Activated CD8-positive, alpha-beta T cell treated with anti-CD3 and anti-CD28 coated beads for 36 hours (primary cell): ENCODE measurements around the gene PRAC2. TPM values are rescaled to one million over a fixed set of nuclear protein-coding genes. Genes with fewer than 3 reads are reported as not detected.

ENCODE experiments used
- ATAC-seq: fragments of 200-7000 bp; cut with Tn5 transposase; one replicate; pipeline ENCODE4 v1.10.0; 2021; ENCODE audit warnings: mild to moderate bottlenecking, moderate library complexity
- CTCF ChIA-PET: fragments of 350-600 bp; sonication (Branson Sonifier 250); formaldehyde crosslinking; loops from one replicate; lab custom pipeline; 2021; ENCODE audit warnings: antibody characterized with exemption; lab: Charles Lee
- POLR2A ChIA-PET: fragments of 350-600 bp; sonication (Branson Sonifier 250); formaldehyde crosslinking; loops from one replicate; lab custom pipeline; 2021; ENCODE audit warnings: antibody characterized with exemption; lab: Charles Lee
- DNase-seq: peaks from one replicate; pipeline ENCODE4 v3.0.0-alpha.2; 2020
- H3K27ac Mint-ChIP-seq: one replicate; pipeline ENCODE4 v1.8.0; 2021; ENCODE audit warnings: mild to moderate bottlenecking, mixed read lengths
- H3K27me3 Mint-ChIP-seq: one replicate; pipeline ENCODE4 v1.8.0; 2021; ENCODE audit warnings: mixed read lengths
- H3K36me3 Mint-ChIP-seq: one replicate; pipeline ENCODE4 v1.8.0; 2021; ENCODE audit warnings: low read depth, mixed read lengths
- H3K4me1 Mint-ChIP-seq: one replicate; pipeline ENCODE4 v1.8.0; 2021; ENCODE audit warnings: low read depth, mixed read lengths
- H3K4me3 Mint-ChIP-seq: one replicate; pipeline ENCODE4 v1.8.0; 2021; ENCODE audit warnings: mild to moderate bottlenecking, moderate library complexity, mixed read lengths
- H3K9me3 Mint-ChIP-seq: one replicate; pipeline ENCODE4 v1.8.0; 2021; ENCODE audit warnings: mixed read lengths
- CTCF ChIP-seq: fragments of 200-600 bp; IDR thresholded peaks from one replicate; pipeline ENCODE4 v1.8.0; 2022; ENCODE audit warnings: antibody characterized with exemption, mild to moderate bottlenecking
- intact Hi-C: fragments of 100-400 bp; cut with micrococcal nuclease; formaldehyde crosslinking; loops from one replicate; pipeline ENCODE4 v1.10.0; 2022
- total RNA-seq, 2 experiments: library from RNA; stranded (reverse); gene quantifications; one replicate each; pipeline ENCODE4 v1.2.3, GENCODE V29; 2021

PRAC2 gene
- total RNA-seq, 2 experiments from 2014 or later = not detected

GRCh38 chr17:48755356-48755755, 32.4 kb downstream of the PRAC2 start:
- no peaks in the 10 kb centered on the region for H3K36me3 Mint-ChIP-seq

GRCh38 chr17:48756830-48757251, 33.9 kb downstream of the PRAC2 start:
- ChIA-PET CTCF (interaction anchor here (6.3 kb wide), 1 partner anchor 32 kb away, joined by 30 read pairs; the partner anchor contains the start of gene PRAC2), POLR2A (interaction anchor here (0.8 kb wide), 1 partner anchor 11 kb away, joined by 3 read pairs; no protein-coding TSS in a partner anchor)
- Mint-ChIP-seq H3K9me3 (no peaks in the 10 kb centered on the region), H3K4me1 (peaks cover 2% of the 10 kb centered on the region), H3K27me3 (peaks cover 74% of the 10 kb centered on the region), H3K27ac (no peak overlapping the region), H3K36me3 (no peaks in the 10 kb centered on the region), H3K4me3 (no peak overlapping the region)
- ATAC-seq (no peak), DNase-seq (no peak)
- intact Hi-C loops = no loop called here
- no peak for TF ChIP-seq CTCF

More at GRCh38 chr17:48755356-48755755, 32.4 kb downstream of the PRAC2 start:
- H3K27me3 Mint-ChIP-seq = peaks cover 78% of the 10 kb centered on the region
- TF ChIP-seq CTCF = no peak
- no peak overlapping the region for H3K27ac Mint-ChIP-seq
- intact Hi-C loops = no loop called here
- POLR2A ChIA-PET = interaction anchor here (1.0 kb wide), 1 partner anchor 39 kb away, joined by 3 read pairs; no protein-coding TSS in a partner anchor
- H3K4me3 Mint-ChIP-seq = no peak overlapping the region
- DNase-seq = no peak
- peaks cover 2% of the 10 kb centered on the region for H3K4me1 Mint-ChIP-seq
- no peaks in the 10 kb centered on the region for H3K9me3 Mint-ChIP-seq
- no peak for ATAC-seq
- CTCF ChIA-PET = interaction anchor here (1.4 to 1.7 kb wide), 3 partner anchors 7 to 124 kb away, joined by 3 to 4 read pairs (median 4); no protein-coding TSS in a partner anchor

- Mint-ChIP-seq H3K36me3 (no peaks in the 10 kb centered on the region), H3K4me1 (peaks cover 2% of the 10 kb centered on the region)
- POLR2A ChIA-PET = no interaction called here
Observed at GRCh38 chr17:48757524-48757961, 34.6 kb downstream of the PRAC2 start.

GRCh38 chr17:48759288-48759687, 36.3 kb downstream of the PRAC2 start:
- POLR2A ChIA-PET = interaction anchor here (0.6 kb wide), 1 partner anchor 292 kb away, joined by 3 read pairs; no protein-coding TSS in a partner anchor
- CTCF ChIA-PET = interaction anchor here (1.7 to 6.3 kb wide), 2 partner anchors 35 to 80 kb away, joined by 9 to 30 read pairs; partner anchors contain the start of gene PRAC2
- intact Hi-C loops = no loop called here
- H3K27ac Mint-ChIP-seq = no peak overlapping the region
- peaks cover 67% of the 10 kb centered on the region for H3K27me3 Mint-ChIP-seq
- TF ChIP-seq CTCF = no peak
- DNase-seq = no peak
- no peaks in the 10 kb centered on the region for H3K9me3 Mint-ChIP-seq
- no peak overlapping the region for H3K4me3 Mint-ChIP-seq
- H3K36me3 Mint-ChIP-seq = no peaks in the 10 kb centered on the region
- ATAC-seq = no peak
- H3K4me1 Mint-ChIP-seq = no peaks in the 10 kb centered on the region

More at GRCh38 chr17:48757524-48757961, 34.6 kb downstream of the PRAC2 start:
- DNase-seq (no peak), ATAC-seq (no peak)
- TF ChIP-seq CTCF = no peak
- Mint-ChIP-seq H3K27ac (no peak overlapping the region), H3K9me3 (no peaks in the 10 kb centered on the region), H3K27me3 (peaks cover 73% of the 10 kb centered on the region), H3K4me3 (no peak overlapping the region)
- intact Hi-C loops = no loop called here
- CTCF ChIA-PET = interaction anchor here (0.7 to 6.3 kb wide), 5 partner anchors 19 to 121 kb away, joined by 3 to 30 read pairs (median 5); partner anchors contain the start of gene PRAC2

GRCh38 chr17:48760411-48760810, 37.4 kb downstream of the PRAC2 start:
- ChIA-PET CTCF (interaction anchor here (1.2 to 6.3 kb wide), 3 partner anchors 36 to 88 kb away, joined by 3 to 30 read pairs (median 6); partner anchors contain the start of gene PRAC2), POLR2A (interaction anchor here (0.6 kb wide), 1 partner anchor 783 kb away, joined by 3 read pairs; no protein-coding TSS in a partner anchor)
- Mint-ChIP-seq H3K27me3 (peaks cover 58% of the 10 kb centered on the region), H3K4me3 (no peak overlapping the region), H3K4me1 (no peaks in the 10 kb centered on the region), H3K27ac (no peak overlapping the region), H3K36me3 (no peaks in the 10 kb centered on the region), H3K9me3 (no peaks in the 10 kb centered on the region)
- TF ChIP-seq CTCF = no peak
- DNase-seq (no peak), ATAC-seq (no peak)
- intact Hi-C loops = no loop called here
